Measurements from ENCODE around the gene GOLGA1. TPM values are rescaled to one million over a fixed set of nuclear protein-coding genes. Genes with fewer than 3 reads are reported as not detected.
A peak's percentile ranks its signal among the peaks of the same experiment; 100 is the strongest.
"Not testable (repeated sequence)": the region's sequence is repeated elsewhere in the genome, so short reads cannot be mapped to it uniquely, and the experiment has no call there.

Gene GOLGA1
- total and polyA plus RNA-seq, 8 donors, result 15.4 to 20.2 (median 18.8) TPM

GRCh38 chr9:124964604-124965003 lies 23.7 kb upstream of the GOLGA1 start:
- ATAC-seq, result no peak
- Histone ChIP-seq H3K4me3 (no peak overlapping the region), H3K4me1 (peaks cover 0 to 31% of the 10 kb centered on the region in 2 donors), H3K27ac (peak overlapping the region in 1 of 2 donors; percentile 67), H3K36me3 (no peaks in the 10 kb centered on the region), H3K9me3 (no peaks in the 10 kb centered on the region), H3K27me3 (no peaks in the 10 kb centered on the region)
- intact Hi-C loops (cut with DNase I), result no loop called here
- no peak for TF ChIP-seq CTCF (IDR thresholded peaks at IDR 0.05)
- no peak for DNase-seq

- Histone ChIP-seq H3K27me3 (no peaks in the 10 kb centered on the region), H3K4me3 (no peak overlapping the region), H3K36me3 (no peaks in the 10 kb centered on the region), H3K4me1 (peaks cover 0 to 31% of the 10 kb centered on the region in 2 donors), H3K27ac (peak overlapping the region in 1 of 2 donors; percentile 67), H3K9me3 (no peaks in the 10 kb centered on the region)
- no peak for TF ChIP-seq CTCF (IDR thresholded peaks at IDR 0.05)
- ATAC-seq, result no peak
- intact Hi-C loops (cut with DNase I), result no loop called here
- no peak for DNase-seq
Observed at GRCh38 chr9:124964056-124964455, 23.2 kb upstream of the GOLGA1 start.

DNA sequence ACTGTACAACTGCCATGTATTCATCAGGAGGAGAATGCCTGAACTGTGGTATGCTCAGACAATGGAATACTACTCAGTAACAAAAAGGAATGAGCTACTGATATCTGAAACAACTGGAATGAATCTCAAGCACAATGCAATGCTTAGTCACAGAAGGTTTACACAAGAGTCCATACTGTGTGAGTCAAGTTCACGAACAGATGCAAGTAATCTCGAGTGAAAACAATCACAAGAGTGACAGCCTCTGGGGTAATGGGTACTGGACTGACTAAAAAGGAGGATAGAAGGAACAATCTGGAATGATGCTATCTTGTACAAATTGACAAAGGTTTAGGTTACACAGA lies 19.5 kb upstream of the GOLGA1 start:
- intact Hi-C loops (cut with DNase I), result no loop called here
- DNase-seq (no peak), ATAC-seq (no peak)
- Histone ChIP-seq H3K27ac (no peak overlapping the region), H3K36me3 (no peaks in the 10 kb centered on the region), H3K9me3 (no peaks in the 10 kb centered on the region), H3K4me1 (peaks cover 0 to 14% of the 10 kb centered on the region in 2 donors), H3K4me3 (no peak overlapping the region), H3K27me3 (no peaks in the 10 kb centered on the region)
- no peak for TF ChIP-seq CTCF (IDR thresholded peaks at IDR 0.05)

DNA sequence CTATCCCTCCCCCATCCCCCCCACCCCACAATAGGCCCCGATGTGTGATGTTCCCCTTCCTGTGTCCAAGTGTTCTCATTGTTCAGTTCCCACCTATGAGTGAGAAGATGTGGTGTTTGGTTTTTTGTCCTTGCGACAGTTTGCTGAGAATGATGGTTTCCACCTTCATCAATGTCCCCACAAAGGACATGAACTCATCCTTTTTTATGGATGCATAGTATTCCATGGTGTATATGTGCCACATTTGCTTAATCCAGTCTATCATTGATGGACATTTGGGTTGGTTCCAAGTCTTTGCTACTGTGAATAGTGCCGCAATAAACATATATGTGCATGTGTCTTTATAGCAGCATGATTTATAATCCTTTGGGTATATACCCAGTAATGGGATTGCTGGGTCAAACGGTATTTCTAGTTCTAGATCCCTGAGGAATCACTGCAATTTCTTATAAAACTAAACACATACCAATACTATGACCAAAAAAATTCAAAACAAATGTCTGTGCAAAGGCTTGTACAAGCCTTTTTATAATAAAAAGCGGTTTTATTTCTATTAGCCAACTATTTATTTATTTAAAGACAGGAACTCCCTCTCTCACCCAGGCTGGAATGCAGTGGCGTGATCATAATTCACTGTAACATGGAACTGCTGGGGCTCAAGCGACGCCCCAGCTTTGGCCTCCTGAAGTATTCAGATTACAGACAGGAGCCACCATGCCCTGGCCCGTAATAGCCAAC lies 19.0 kb upstream of the GOLGA1 start:
- intact Hi-C loops (cut with DNase I); H3K4me3 ChIP-seq; H3K4me1 ChIP-seq; H3K36me3 ChIP-seq; H3K27ac ChIP-seq; DNase-seq; H3K27me3 ChIP-seq; H3K9me3 ChIP-seq; ATAC-seq: not testable (repeated sequence)

GRCh38 chr9:124954255-124954654 lies 13.4 kb upstream of the GOLGA1 start:
- DNase-seq, result no peak
- H3K9me3 ChIP-seq, result no peaks in the 10 kb centered on the region
- H3K27me3 ChIP-seq, result no peaks in the 10 kb centered on the region
- H3K4me1 ChIP-seq, result no peaks in the 10 kb centered on the region
- no peak overlapping the region for H3K27ac ChIP-seq
- H3K36me3 ChIP-seq, result peaks cover 0 to 8% of the 10 kb centered on the region in 2 donors
- H3K4me3 ChIP-seq, result no peak overlapping the region
- no peak for TF ChIP-seq CTCF (IDR thresholded peaks at IDR 0.05)
- intact Hi-C loops (cut with DNase I), result no loop called here
- no peak for ATAC-seq

Data from left lung (tissue), 10 donors.